Measurements from ENCODE around the gene CDC25B.
A peak's percentile ranks its signal among the peaks of the same experiment; 100 is the strongest.

The CDC25B gene

GRCh38 chr20:3795511-3796468 is at the start of gene CDC25B (continued):
- TF ChIP-seq ZNF645 (tag by site-specific recombination; IDR thresholded peaks at IDR 0.05), result no peak
- peak; percentile 68 for TF ChIP-seq KLF8 (tag by site-specific recombination; IDR thresholded peaks at IDR 0.05)
- no peak for TF ChIP-seq ZNF214 (tag by site-specific recombination; IDR thresholded peaks at IDR 0.05; ENCODE audit: borderline replicate concordance)
- TF ChIP-seq ZNF175 (tag by site-specific recombination; IDR thresholded peaks at IDR 0.05), result no peak
- no peak for TF ChIP-seq ZBTB21 (tag by site-specific recombination; IDR thresholded peaks at IDR 0.05)
- TF ChIP-seq ZNF776 (tag by site-specific recombination; IDR thresholded peaks at IDR 0.05; ENCODE audit: borderline replicate concordance), result no peak
- TF ChIP-seq ZNF707 (tag by site-specific recombination; IDR thresholded peaks at IDR 0.05), result no peak
- no peak for TF ChIP-seq ZBTB6 (tag by site-specific recombination; IDR thresholded peaks at IDR 0.05)
- TF ChIP-seq ZXDB (tag by site-specific recombination; IDR thresholded peaks at IDR 0.05), result peak; percentile 74
- no peak for TF ChIP-seq ZNF626 (tag by site-specific recombination; IDR thresholded peaks at IDR 0.05)
- peak; percentile 70; the same call in 1 of the 2 replicates for TF ChIP-seq KLF17 (tag by site-specific recombination; IDR thresholded peaks at IDR 0.05)
- TF ChIP-seq ZNF274 (IDR thresholded peaks at IDR 0.05; ENCODE audit: low read length), result no peak
- TF ChIP-seq ZNF274 (tag by site-specific recombination; IDR thresholded peaks at IDR 0.05; ENCODE audit: borderline replicate concordance), result no peak
- TF ChIP-seq ZNF768 (tag by site-specific recombination; IDR thresholded peaks at IDR 0.05), result no peak; the same call in 1 of the 2 replicates
- peak; percentile 83 for TF ChIP-seq KLF1 (tag by site-specific recombination; IDR thresholded peaks at IDR 0.05)
- peak; percentile 87 for TF ChIP-seq ZSCAN5A (tag by site-specific recombination; IDR thresholded peaks at IDR 0.05)
- TF ChIP-seq ZNF366 (tag by site-specific recombination; conservative IDR thresholded peaks at IDR 0.05), result peak; percentile 42; the same call in 1 of the 2 replicates
- no peak for TF ChIP-seq ZNF621 (tag by site-specific recombination; IDR thresholded peaks at IDR 0.05)
- TF ChIP-seq PRDM2 (tag by site-specific recombination; IDR thresholded peaks at IDR 0.05; ENCODE audit: borderline replicate concordance), result no peak
- no peak for TF ChIP-seq ZNF639 (tag by site-specific recombination; IDR thresholded peaks at IDR 0.05)
- TF ChIP-seq KLF7 (tag by site-specific recombination; IDR thresholded peaks at IDR 0.05; ENCODE audit: borderline replicate concordance), result peak; percentile 62; the same call in 1 of the 2 replicates
- TF ChIP-seq ZFHX2 (tag by site-specific recombination; conservative IDR thresholded peaks at IDR 0.05), result peak; percentile 70
- TF ChIP-seq ZNF341 (tag by site-specific recombination; IDR thresholded peaks at IDR 0.05; ENCODE audit: low read depth), result peak; percentile 81
- peak; percentile 35; the same call in 1 of the 2 replicates for TF ChIP-seq ZIC2 (tag by site-specific recombination; IDR thresholded peaks at IDR 0.05)
- TF ChIP-seq ZNF600 (tag by site-specific recombination; IDR thresholded peaks at IDR 0.05), result no peak
- no peak for TF ChIP-seq ZNF23 (tag by site-specific recombination; IDR thresholded peaks at IDR 0.05; ENCODE audit: borderline replicate concordance)
- 0 out of 2 replicates have a peak, but pooled peaks have one; percentile 10 for TF ChIP-seq ZNF664 (tag by site-specific recombination; IDR thresholded peaks at IDR 0.05)

All from HEK293 (cell line).